Measurements from ENCODE around the gene CECR2.
A peak's percentile ranks its signal among the peaks of the same experiment; 100 is the strongest.

CECR2 gene

DNA sequence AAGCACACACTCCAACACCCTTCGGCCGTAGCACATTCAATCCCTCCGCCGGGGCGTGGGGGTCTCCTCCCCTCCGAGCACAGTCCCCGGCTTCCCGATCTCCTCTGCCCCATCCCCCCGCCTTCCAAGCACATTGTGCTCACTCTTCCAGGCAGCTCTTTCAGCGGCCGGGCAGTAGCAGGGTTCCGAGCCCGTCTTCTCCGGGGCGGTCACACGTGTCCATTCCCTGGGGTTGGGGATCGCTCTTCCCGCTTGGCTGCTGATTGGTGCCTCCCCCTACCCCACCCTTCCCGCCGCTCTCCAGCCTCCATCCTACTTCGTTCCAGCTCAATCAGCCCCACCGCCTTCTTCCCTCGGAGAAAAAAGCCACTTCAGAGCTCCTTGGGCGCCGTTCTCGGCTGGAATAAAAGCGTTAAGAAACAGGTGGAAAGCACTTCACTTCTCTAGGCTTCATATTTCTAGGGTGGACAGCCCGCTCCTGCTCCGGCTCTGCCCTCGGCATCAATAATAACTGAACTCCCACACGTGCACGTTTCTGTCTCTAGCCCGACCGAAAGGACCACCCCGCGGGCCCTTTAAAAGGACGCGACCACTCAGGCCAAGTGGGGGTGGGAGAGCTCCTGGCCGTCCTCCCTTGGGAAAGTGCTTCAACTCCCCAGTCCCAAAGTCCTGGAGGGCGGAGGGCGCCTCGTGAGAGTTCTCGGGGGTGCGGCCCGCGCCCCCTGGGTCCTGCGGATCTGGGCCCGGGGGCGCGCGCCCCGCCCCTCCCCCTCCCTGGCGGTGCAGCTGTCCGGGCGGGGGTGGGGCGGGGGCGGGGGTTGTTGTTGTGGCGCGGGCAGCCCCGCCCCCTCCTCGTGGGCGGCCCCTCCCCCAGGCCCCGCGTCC lies 464 bp upstream of the CECR2 start:
- H3K4ac ChIP-seq (ENCODE audit: low read length) = no peak overlapping the region
- H2BK15ac ChIP-seq (ENCODE audit: low read length) = peak overlapping the region; percentile 75
- no peaks in the 10 kb centered on the region for H3K9me3 ChIP-seq (replicated peaks in 1 of 2; ENCODE audit: control insufficient read depth in 2 of 2, insufficient read depth in 1 of 2, low read depth in 1 of 2, low read length in 2 of 2)
- H3K27me3 ChIP-seq (ENCODE audit: control insufficient read depth in 3 of 3, insufficient read depth in 3 of 3, low read depth in 1 of 3, low read length in 3 of 3) = no peaks in the 10 kb centered on the region
- H3K18ac ChIP-seq (ENCODE audit: low read length) = peak overlapping the region; percentile 94
- peak overlapping the region; percentile 62 to 80 for H3K4me3 ChIP-seq (ENCODE audit: low read length in 2 of 2)
- peak overlapping the region; percentile 95 for H3K4me2 ChIP-seq (ENCODE audit: insufficient read depth, low read length, poor library complexity, severe bottlenecking)
- peaks cover 3% of the 10 kb centered on the region for H3K79me1 ChIP-seq (ENCODE audit: low read depth, low read length)
- H4K8ac ChIP-seq (ENCODE audit: low read depth, low read length) = no peak overlapping the region
- peaks cover 4 to 12% of the 10 kb centered on the region in 2 donors for H3K4me1 ChIP-seq (ENCODE audit: control insufficient read depth in 2 of 2, insufficient read depth in 1 of 2, low read depth in 1 of 2, low read length in 2 of 2)
- H2AK5ac ChIP-seq (ENCODE audit: low read depth, low read length) = peak overlapping the region; percentile 37
- no peak overlapping the region for H2BK12ac ChIP-seq (ENCODE audit: low read length)
- H2AFZ ChIP-seq (ENCODE audit: low read length) = peak overlapping the region; percentile 89
- H3K23ac ChIP-seq (ENCODE audit: low read depth, low read length, poor library complexity) = peak overlapping the region; percentile 91
- no peak overlapping the region for H4K91ac ChIP-seq (ENCODE audit: low read depth, low read length, poor library complexity)
- no peak overlapping the region for H2BK120ac ChIP-seq (ENCODE audit: low read depth, low read length)
- peaks cover 0 to 2% of the 10 kb centered on the region in 2 donors for H3K36me3 ChIP-seq (replicated peaks in 1 of 2; ENCODE audit: control insufficient read depth in 2 of 2, insufficient read depth in 2 of 2, low read length in 2 of 2)
- peak overlapping the region; percentile 99 for H3K27ac ChIP-seq (replicated peaks; ENCODE audit: low read length)
- peak overlapping the region; percentile 94 for H2BK5ac ChIP-seq (ENCODE audit: low read length)
- no CpG with 5 or more reads among the region's 64 CpGs for WGBS, 2 donors (ENCODE audit: extremely low coverage in 2 of 2, insufficient read length in 2 of 2, insufficient replicate concordance in 1 of 2)
- H3K9ac ChIP-seq (ENCODE audit: low read depth, low read length, poor library complexity) = peak overlapping the region; percentile 81
- peak; percentile 90 for DNase-seq (ENCODE audit: low spot score)
- no peak overlapping the region for H3K14ac ChIP-seq (ENCODE audit: low read length)

DNA sequence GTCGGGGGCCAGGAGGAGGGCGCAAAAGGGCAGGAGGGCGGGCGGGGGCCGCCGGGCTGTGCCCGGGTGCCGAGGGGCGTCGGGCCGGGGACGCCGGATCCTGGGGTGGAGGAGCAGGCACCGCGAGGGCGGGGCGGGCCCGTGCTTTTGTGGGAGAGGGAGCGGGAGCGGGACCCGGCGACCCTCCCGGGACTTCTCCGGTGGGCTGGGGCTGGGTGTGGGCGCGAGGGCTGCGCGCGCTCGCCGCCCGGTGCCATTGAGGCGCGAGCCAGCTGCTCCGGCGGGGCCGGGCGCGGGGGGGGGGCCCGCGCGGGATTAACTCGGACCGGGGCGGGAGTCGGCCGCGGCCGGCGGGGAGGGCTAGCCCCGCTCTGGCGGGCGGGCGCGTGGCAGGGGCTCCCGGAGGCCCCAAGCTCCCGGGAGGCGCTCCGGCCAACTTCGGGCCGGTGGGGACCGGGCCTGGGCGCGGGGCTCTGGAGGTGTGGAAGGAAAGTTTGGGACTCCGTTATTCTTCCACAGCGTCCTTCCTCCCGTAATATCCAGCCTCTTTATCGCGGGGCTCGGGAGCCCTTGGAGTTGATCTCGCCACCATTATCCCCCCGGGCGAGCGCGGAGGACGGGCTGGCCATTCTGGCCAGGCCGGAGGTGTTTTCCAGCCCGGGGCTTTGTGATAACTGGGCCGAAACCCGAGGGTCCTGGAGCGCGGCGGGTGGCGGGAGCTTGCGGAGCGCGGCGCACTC lies 936 bp downstream of the CECR2 start:
- H2AFZ ChIP-seq (ENCODE audit: low read length) = peak overlapping the region; percentile 82
- H4K8ac ChIP-seq (ENCODE audit: low read depth, low read length) = no peak overlapping the region
- no peak overlapping the region for H2BK12ac ChIP-seq (ENCODE audit: low read length)
- peak overlapping the region; percentile 89 for H2BK120ac ChIP-seq (ENCODE audit: low read depth, low read length)
- H3K9me3 ChIP-seq (replicated peaks in 1 of 2; ENCODE audit: control insufficient read depth in 2 of 2, insufficient read depth in 1 of 2, low read depth in 1 of 2, low read length in 2 of 2) = no peaks in the 10 kb centered on the region
- H3K79me1 ChIP-seq (ENCODE audit: low read depth, low read length) = peaks cover 3% of the 10 kb centered on the region
- H3K4me2 ChIP-seq (ENCODE audit: insufficient read depth, low read length, poor library complexity, severe bottlenecking) = peak overlapping the region; percentile 55
- peak overlapping the region; percentile 100 for H3K18ac ChIP-seq (ENCODE audit: low read length)
- H2BK5ac ChIP-seq (ENCODE audit: low read length) = peak overlapping the region; percentile 98
- H2AK5ac ChIP-seq (ENCODE audit: low read depth, low read length) = peak overlapping the region; percentile 97
- peak overlapping the region; percentile 98 for H3K27ac ChIP-seq (replicated peaks; ENCODE audit: low read length)
- peak overlapping the region; percentile 92 for H3K14ac ChIP-seq (ENCODE audit: low read length)
- peak overlapping the region; percentile 99 for H3K9ac ChIP-seq (ENCODE audit: low read depth, low read length, poor library complexity)
- peak overlapping the region; percentile 12 for H2BK15ac ChIP-seq (ENCODE audit: low read length)
- peak overlapping the region; percentile 62 to 100 for H3K4me3 ChIP-seq (ENCODE audit: low read length in 2 of 2)
- DNase-seq (ENCODE audit: low spot score) = no peak
- no CpG with 5 or more reads among the region's 88 CpGs for WGBS, 2 donors (ENCODE audit: extremely low coverage in 2 of 2, insufficient read length in 2 of 2, insufficient replicate concordance in 1 of 2)
- no peak overlapping the region for H4K91ac ChIP-seq (ENCODE audit: low read depth, low read length, poor library complexity)
- peaks cover 0 to 13% of the 10 kb centered on the region in 2 donors for H3K36me3 ChIP-seq (replicated peaks in 1 of 2; ENCODE audit: control insufficient read depth in 2 of 2, insufficient read depth in 2 of 2, low read length in 2 of 2)
- peak overlapping the region; percentile 96 for H3K23ac ChIP-seq (ENCODE audit: low read depth, low read length, poor library complexity)
- H3K27me3 ChIP-seq (ENCODE audit: control insufficient read depth in 3 of 3, insufficient read depth in 3 of 3, low read depth in 1 of 3, low read length in 3 of 3) = no peaks in the 10 kb centered on the region
- peaks cover 4 to 19% of the 10 kb centered on the region in 2 donors for H3K4me1 ChIP-seq (ENCODE audit: control insufficient read depth in 2 of 2, insufficient read depth in 1 of 2, low read depth in 1 of 2, low read length in 2 of 2)
- peak overlapping the region; percentile 80 for H3K4ac ChIP-seq (ENCODE audit: low read length)

- no peak overlapping the region for H2AK5ac ChIP-seq (ENCODE audit: low read depth, low read length)
- no peak overlapping the region for H4K8ac ChIP-seq (ENCODE audit: low read depth, low read length)
- no peak overlapping the region for H2BK120ac ChIP-seq (ENCODE audit: low read depth, low read length)
- no peak overlapping the region for H4K91ac ChIP-seq (ENCODE audit: low read depth, low read length, poor library complexity)
- peaks cover 3% of the 10 kb centered on the region for H3K79me1 ChIP-seq (ENCODE audit: low read depth, low read length)
- peak overlapping the region; percentile 98 for H2BK5ac ChIP-seq (ENCODE audit: low read length)
- no peak for DNase-seq (ENCODE audit: low spot score)
- H3K27ac ChIP-seq (replicated peaks; ENCODE audit: low read length) = peak overlapping the region; percentile 98
- no peaks in the 10 kb centered on the region for H3K9me3 ChIP-seq (replicated peaks in 1 of 2; ENCODE audit: control insufficient read depth in 2 of 2, insufficient read depth in 1 of 2, low read depth in 1 of 2, low read length in 2 of 2)
- H3K4ac ChIP-seq (ENCODE audit: low read length) = no peak overlapping the region
- no peak overlapping the region for H3K9ac ChIP-seq (ENCODE audit: low read depth, low read length, poor library complexity)
- peak overlapping the region; percentile 100 for H3K18ac ChIP-seq (ENCODE audit: low read length)
- peak overlapping the region; percentile 82 for H2AFZ ChIP-seq (ENCODE audit: low read length)
- peak overlapping the region; percentile 62 to 100 for H3K4me3 ChIP-seq (ENCODE audit: low read length in 2 of 2)
- H3K23ac ChIP-seq (ENCODE audit: low read depth, low read length, poor library complexity) = no peak overlapping the region
- no peak overlapping the region for H3K14ac ChIP-seq (ENCODE audit: low read length)
- H2BK15ac ChIP-seq (ENCODE audit: low read length) = no peak overlapping the region
- H2BK12ac ChIP-seq (ENCODE audit: low read length) = no peak overlapping the region
- no CpG with 5 or more reads among the region's 23 CpGs for WGBS, 2 donors (ENCODE audit: extremely low coverage in 2 of 2, insufficient read length in 2 of 2, insufficient replicate concordance in 1 of 2)
- peaks cover 5 to 19% of the 10 kb centered on the region in 2 donors for H3K4me1 ChIP-seq (ENCODE audit: control insufficient read depth in 2 of 2, insufficient read depth in 1 of 2, low read depth in 1 of 2, low read length in 2 of 2)
- peaks cover 0 to 13% of the 10 kb centered on the region in 2 donors for H3K36me3 ChIP-seq (replicated peaks in 1 of 2; ENCODE audit: control insufficient read depth in 2 of 2, insufficient read depth in 2 of 2, low read length in 2 of 2)
- peak overlapping the region; percentile 55 for H3K4me2 ChIP-seq (ENCODE audit: insufficient read depth, low read length, poor library complexity, severe bottlenecking)
- no peaks in the 10 kb centered on the region for H3K27me3 ChIP-seq (ENCODE audit: control insufficient read depth in 3 of 3, insufficient read depth in 3 of 3, low read depth in 1 of 3, low read length in 3 of 3)
Observed at GRCh38 chr22:17370766-17371432, 1.6 kb downstream of the CECR2 start.
